ENCODE results near the gene FAM184A.
A peak's percentile ranks its signal among the peaks of the same experiment; 100 is the strongest.
"Not testable (repeated sequence)": the region's sequence is repeated elsewhere in the genome, so short reads cannot be mapped to it uniquely, and the experiment has no call there.

The FAM184A gene

DNA sequence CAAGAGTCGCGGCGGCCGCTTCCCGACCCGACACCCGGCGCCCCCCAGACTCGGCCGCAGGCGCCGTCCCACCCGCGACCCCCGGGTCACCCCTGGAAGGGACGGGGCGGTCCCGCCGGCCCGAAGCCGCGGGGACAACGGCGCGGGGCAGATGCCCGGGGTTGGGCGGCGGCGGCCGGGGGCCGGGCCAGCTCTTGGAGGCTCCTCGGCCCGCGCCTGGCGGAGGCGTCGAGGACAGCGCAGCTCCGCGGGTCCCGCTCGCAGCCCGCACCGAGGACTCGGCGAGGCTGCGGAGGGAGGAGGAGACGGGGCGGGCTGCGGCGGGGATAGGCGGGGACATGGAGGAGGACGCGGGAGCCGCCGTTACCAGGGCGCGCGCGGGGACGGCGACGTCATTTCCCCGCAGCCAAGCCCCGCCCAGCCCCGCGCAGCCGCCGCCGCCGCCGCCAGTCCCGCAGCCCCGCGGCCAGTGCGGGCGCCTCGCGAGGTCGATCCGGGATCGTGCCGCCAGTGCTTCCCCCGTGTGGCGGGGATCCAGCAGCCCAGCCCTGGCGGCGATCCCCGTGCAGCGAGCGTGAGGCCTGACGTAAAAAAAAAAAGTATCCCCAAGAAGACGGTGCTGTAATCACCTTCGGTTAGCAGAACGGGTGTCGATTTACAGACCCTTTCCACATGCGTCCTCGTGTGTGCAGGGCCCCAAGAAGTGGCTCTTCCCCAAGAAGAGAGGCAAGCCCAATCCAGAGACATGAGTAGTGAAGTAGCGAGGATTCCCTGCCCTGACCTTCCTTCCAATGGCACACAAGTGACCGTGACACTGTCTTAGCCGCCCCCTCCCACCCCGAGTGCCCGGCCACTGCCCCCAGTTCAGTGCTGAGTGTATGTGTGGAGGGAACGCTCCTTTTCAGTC, at the start of gene FAM184A:
Gene FAM184A (minus strand): TSS at position 289 of the 907 bp plus-strand sequence. CDS start 365 bp downstream, outside the sequence.
- peak within 1 kb of the TSS; percentile 42 for H3K4me3 ChIP-seq (ENCODE audit: low read depth, low read length)

DNA sequence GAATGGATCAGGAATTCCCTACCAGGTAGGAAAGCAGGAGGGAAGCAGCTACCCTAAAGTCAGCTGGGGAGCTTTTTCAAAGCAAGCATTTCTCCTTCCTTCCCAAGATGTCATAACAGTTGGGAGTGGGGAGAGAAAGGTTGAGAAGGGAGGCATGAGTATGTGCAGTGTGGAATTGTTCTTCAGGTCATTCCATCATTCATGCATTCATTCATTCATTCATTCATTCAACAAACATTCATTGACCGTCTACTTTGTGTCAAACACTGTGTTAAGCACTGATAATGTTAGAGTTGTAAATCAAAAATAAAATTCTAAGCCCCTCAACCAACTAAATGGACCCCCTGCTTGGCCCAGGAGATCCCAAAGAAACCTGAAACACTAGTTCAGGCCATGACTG, 49.2 kb upstream of the FAM184A start:
- H3K4me3 ChIP-seq (ENCODE audit: low read depth, low read length): no peak overlapping the region

GRCh38 chr6:119126826-119127225, 48.4 kb upstream of the FAM184A start:
- no peak overlapping the region for H3K4me3 ChIP-seq (ENCODE audit: low read depth, low read length)

GRCh38 chr6:119126140-119126539, 47.7 kb upstream of the FAM184A start:
- no peak overlapping the region for H3K4me3 ChIP-seq (ENCODE audit: low read depth, low read length)

DNA sequence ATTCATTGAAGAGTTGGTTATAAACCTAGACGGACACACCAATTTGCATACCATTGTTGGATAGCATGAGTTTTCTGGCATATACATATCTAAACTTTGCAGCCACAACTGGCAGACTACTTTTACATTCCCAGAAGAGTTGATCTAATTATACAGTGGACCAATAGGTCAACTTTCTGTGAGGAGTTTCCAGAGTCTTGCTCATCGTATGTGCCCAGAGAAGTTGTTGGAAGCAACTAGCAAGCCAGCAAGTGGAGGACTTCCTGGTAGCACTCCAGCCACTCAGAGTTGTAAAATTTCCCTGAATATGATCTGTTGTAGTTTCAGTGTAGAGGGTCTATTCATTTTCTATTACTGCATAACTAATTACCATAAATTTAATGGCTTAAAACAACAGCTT, 47.1 kb upstream of the FAM184A start:
- no peak overlapping the region for H3K4me3 ChIP-seq (ENCODE audit: low read depth, low read length)

- H3K4me3 ChIP-seq (ENCODE audit: low read depth, low read length): no peak overlapping the region
Measured at GRCh38 chr6:119124079-119124824, 45.8 kb upstream of the FAM184A start.

GRCh38 chr6:119122336-119122735, 43.9 kb upstream of the FAM184A start:
- no peak overlapping the region for H3K4me3 ChIP-seq (ENCODE audit: low read depth, low read length)

DNA sequence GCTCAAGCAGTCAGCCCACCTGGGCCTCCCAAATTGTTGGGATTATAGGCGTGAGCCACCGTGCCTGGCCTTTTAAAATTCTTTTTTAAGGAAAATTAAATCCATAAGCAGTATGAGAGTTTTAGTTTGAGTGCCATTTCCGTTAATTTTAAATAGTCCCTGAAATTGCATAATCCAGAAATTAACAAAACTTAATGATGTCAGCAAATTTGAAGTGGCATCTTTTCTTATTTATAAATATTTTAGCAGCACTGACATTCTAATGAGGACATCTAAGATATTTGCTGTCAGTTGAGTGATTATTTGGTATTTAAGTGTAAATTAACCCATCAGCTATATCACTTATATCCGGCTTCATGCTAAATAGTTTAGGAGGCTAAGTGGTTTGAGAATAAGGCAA, 42.9 kb upstream of the FAM184A start:
- no peak overlapping the region for H3K4me3 ChIP-seq (ENCODE audit: low read depth, low read length)

- no peak overlapping the region for H3K4me3 ChIP-seq (ENCODE audit: low read depth, low read length)
Measured at GRCh38 chr6:119119989-119120388, 41.5 kb upstream of the FAM184A start.

- not testable (repeated sequence) for H3K4me3 ChIP-seq (ENCODE audit: low read depth, low read length)
Measured at GRCh38 chr6:119119062-119119461, 40.6 kb upstream of the FAM184A start.

DNA sequence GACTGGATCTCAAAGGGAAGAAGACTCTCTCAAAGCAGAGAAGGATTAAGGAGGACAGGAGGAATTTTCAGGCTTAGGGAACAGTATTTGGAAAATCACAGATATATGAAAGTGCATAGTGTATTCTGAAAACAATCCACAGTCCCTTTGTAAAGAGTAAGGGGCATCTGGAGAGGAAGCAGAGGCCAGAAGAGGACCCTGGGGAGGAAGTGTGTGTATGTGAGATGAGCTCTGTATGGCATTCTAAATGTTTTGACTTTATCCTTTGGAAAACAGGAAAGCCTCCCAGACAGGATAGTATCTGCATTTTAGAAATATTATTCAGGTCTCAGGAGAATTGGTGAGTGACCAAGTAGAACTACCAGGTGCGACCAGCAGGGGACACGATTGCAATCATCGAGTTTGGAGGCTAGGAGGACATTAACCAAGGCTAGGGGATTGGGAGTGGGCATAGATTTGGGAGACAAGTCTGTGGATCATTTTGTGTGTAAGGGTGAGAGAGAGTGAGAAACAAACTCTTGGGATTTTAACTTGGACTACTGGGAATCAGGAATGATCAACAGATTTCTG, 38.3 kb upstream of the FAM184A start:
- H3K4me3 ChIP-seq (ENCODE audit: low read depth, low read length): no peak overlapping the region

DNA sequence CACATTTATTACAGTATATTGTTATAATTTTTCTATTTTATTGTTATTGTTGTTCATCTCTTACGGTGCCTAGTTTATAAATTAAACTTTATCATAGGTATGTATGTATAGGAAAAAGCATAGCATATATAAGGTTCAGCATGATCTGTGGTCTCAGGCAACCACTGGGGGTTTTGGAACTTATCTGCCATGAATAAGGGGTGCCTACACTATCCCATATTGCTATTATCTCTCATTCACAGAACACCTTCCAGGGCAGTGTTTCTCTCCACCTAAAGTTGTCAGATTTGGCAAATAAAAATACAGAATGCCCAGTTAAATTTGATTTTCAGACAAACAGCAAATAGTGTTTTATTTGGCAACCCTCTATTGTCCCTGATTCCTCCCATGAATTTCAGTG, 35.5 kb upstream of the FAM184A start:
- no peak overlapping the region for H3K4me3 ChIP-seq (ENCODE audit: low read depth, low read length)

DNA sequence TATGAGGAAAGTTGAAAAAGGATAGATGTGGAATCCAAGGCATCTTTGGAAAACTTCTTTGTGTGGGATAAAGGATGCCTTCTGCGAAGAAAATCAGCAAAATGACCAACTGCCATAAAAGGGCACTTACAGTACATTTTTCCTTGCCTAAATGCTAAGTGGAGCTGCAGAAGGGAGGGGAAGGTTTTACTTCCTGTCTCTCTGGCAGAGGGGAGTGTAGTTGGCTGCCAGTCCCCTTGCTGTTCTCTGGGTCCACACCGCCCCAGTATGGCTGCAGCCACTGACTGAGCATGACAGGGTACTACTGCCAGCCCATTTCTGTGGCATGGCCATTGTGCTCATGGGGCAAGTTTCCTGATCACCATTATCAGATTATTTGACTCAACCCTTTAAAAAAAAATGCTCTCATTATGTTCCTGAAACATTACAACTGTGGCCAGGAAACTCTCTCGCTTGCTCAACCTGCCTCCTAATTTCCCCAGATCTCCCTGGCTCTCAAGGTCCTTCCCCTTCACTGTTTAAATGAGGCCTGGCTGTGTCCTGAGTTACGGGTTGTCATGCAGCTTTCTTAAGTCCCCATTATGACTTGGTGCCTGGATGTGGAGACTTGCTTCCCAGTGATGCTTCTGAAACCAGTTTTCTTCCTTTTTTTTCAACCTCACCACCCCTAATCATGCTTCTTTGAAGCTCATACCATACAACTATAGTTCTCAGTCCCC, 34.5 kb upstream of the FAM184A start:
- H3K4me3 ChIP-seq (ENCODE audit: low read depth, low read length): no peak overlapping the region

- H3K4me3 ChIP-seq (ENCODE audit: low read depth, low read length): no peak overlapping the region
Measured at GRCh38 chr6:119110601-119111548, 32.4 kb upstream of the FAM184A start.

DNA sequence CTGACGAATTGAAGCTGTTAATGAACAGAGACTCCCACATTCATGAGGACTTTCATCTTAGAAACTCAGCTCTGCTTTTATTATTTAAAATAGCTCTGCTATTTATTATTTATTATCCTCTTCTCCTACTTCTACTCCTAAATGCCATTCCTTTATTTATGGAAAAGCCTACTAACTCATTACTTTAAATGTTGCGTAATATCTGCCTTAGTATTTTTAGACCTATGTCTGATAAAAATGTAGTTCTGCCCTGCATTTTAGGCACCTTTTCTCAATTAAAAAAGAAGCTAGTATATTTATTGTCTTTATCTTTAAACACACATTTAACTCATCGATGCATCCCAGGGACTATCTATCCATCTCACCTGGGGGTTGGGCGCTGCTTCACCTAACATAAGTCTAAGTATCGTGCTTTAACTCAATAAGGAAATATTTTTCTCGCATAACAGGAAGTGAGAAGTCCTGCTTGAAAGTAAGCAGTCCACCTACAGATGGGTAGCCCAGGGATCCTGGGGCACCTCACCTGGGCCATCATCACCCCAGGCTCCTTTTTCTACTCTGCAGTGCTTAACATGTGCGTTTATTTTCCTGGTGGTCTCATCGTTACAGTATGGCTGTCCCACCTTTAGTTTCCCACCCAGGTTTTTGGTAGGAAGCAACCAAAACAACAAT, 31.3 kb upstream of the FAM184A start:
- no peak overlapping the region for H3K4me3 ChIP-seq (ENCODE audit: low read depth, low read length)

DNA sequence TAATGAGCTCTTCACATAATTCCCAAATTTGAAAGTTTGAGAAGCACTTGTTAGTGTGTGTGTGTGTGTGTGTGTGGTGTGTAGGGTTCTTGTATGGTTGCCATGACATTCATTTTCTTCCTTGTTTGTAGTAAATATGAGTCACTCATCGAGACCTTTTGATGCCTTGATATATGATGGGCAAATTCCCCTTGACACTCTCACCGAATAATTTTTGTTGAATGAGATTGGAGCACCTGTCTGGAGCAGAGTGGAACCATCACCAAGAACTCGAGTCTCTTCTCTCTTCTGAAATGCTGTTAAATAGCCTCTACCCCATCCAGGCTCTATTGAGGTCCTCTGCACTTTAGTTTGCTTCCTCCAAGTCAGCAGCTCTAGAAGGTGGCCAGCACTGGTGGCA, 29.6 kb upstream of the FAM184A start:
- H3K4me3 ChIP-seq (ENCODE audit: low read depth, low read length): no peak overlapping the region

- H3K4me3 ChIP-seq (ENCODE audit: low read depth, low read length): no peak overlapping the region
Measured at GRCh38 chr6:119105282-119105681, 26.8 kb upstream of the FAM184A start.

DNA sequence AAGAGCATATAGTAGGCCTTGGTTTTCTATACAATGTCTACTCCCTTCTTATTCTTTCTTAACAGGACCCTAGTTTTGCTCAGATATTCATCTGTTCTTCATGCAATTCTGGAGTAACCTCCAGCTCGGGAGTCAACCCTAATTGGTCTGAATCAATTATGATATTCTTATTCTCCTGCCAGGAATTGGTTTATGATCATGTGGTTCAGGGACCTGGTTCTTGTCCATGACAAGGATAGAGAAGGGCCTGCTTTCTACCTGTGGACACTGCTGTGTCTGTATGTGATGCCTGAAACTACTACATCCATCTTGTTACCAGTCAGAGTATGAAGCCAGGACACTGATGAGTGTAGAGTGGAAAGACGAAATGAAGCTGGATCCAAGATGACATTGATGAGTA, 24.4 kb upstream of the FAM184A start:
- no peak overlapping the region for H3K4me3 ChIP-seq (ENCODE audit: low read depth, low read length)

GRCh38 chr6:119100115-119100514, 21.7 kb upstream of the FAM184A start:
- no peak overlapping the region for H3K4me3 ChIP-seq (ENCODE audit: low read depth, low read length)

Measured in iPS-11a (cell line).